Activated CD4-positive, CD25-positive, alpha-beta regulatory T cell treated with anti-CD3 and anti-CD28 coated beads, Interleukin-2, amount 50 U/mL, for 72 hours (primary cell): ENCODE data around the gene EEF2K.

Source experiments
- DNase-seq: peaks from one replicate; pipeline ENCODE4 v3.0.0; 2021

The EEF2K gene

DNA sequence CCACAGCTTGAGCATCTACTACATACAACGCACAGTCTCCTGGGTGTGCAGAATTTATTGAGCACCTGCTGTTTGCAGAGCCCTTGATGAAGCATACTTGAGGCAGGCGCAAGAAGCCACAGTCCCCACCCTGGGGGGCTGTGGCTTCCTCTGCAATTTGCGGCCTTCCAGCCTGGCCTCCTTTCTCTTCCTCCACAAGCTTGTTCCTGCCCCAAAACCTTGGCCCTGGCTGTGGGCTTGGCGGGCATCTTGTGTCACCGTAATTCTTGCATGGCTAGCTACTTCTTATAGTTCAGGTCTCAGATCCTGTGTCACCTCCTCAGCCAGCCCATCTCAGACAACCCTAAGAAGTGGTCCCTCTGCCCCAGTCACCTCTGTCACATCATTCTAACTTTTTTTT, 47.2 kb downstream of the EEF2K start:
- DNase-seq = no peak

DNA sequence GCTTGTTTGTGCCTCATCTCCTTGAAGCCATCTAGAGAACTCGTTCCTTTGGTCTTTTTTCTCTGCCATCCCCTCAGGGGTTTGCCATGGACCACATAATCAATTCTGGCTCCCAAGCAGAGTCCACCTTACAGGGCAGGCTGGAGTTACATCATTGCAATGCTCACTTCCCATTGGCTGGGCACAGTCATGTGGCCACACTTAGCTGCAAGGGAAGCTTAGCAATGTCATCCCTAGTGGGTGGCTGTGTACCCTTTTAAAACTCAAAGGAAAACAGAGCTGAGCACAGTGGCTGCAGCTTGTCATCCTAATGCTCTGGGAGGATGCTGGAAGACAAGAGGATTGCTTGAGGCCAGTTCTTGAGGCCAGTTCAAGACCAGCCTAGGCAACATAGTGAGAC, 49.3 kb downstream of the EEF2K start:
- DNase-seq = no peak

DNA sequence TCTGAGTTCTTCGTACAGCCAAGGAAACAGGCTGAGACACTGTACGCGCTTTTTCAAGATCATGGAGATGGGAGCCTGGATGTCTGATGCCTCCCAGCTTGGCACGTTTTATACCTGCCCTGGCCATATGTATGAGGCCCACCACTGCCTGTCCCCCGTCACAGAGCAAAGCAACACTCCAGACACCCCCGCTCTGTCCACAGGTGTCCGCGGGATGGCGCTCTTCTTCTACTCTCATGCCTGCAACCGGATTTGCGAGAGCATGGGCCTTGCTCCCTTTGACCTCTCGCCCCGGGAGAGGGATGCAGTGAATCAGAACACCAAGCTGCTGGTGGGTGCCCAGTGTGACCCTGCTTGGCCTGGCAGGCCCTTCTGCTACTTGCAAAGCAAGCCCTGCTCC, 51.4 kb downstream of the EEF2K start:
- DNase-seq = no peak

DNA sequence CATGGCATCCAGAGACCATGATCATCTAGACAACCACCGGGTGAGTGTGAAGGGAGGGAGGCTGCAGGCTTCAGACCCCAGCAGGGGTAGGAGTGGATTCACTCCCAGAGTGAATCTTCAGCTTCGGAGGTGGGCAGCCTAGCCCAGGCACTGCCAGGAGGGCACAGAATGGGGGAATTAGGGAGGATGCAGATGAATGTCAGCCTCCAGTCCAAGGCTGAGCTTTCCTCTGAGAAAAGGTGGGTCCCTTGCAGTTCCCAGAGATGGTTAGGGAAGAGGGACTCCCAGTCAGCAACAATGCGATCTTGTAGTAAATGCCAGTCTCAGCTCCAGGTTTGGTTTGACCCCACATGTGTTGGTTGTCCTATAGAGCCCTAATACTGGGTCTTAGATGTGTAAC, 54.4 kb downstream of the EEF2K start:
- no peak for DNase-seq

DNA sequence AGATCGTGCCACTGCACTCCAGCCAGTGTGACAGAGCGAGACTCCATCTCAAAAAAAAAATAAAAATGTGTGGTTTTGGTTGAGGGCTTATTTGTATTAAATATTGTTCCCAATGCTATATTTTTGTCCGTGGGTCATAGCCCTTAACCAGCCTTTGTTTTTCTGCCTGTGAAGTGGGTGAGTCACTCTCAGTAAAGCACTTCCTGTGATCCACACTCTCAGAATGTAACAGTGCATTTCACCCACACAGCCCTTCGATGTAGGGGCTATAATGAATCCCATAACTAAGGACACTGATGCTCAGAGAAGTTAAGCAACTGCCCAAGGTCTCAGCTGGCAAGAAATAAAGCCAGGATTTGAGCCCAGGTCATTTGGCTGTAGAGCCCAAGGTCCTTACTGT, 56.4 kb downstream of the EEF2K start:
- DNase-seq = no peak

DNA sequence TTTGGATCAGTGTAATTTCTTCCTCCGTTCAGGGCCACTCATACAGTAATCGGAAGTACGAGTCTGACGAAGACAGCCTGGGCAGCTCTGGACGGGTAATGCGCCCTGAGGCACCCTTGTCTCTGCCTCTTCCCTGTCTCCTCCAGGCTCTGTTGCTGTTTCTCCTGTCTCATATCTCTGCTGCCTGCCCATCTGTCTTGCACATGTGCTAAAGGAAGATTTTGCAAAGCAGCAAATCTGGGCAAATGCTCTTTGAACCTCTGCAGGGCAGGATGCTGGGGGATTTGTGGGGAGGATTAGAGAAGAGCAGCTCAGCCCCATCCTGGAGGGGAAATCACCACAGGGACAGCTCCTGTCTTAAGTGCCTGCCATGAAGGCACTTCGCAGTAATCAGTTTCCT, 58.7 kb downstream of the EEF2K start:
- DNase-seq = no peak

DNA sequence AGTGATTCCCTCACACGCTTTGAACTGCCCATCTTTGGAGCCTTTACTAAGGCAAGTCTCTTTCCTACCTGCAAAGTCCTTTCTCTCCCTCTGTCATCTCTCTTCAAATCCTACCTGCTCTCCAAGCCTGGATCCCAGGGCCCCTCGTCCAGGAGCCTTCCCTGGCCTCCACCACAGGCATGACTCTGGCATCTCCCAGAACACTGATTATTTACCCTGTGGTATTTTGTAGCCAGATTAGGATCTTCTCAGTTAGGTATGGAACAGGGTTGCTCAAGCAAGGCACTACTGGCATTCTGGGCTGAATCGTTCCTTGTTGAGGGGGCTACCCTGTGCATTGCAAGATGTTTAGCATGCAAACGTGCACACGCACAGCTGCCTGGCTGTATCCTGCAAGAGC, 59.3 kb downstream of the EEF2K start:
- no peak for DNase-seq

- no peak for DNase-seq
Measured at GRCh38 chr16:22266546-22266945, 60.5 kb downstream of the EEF2K start.

DNA sequence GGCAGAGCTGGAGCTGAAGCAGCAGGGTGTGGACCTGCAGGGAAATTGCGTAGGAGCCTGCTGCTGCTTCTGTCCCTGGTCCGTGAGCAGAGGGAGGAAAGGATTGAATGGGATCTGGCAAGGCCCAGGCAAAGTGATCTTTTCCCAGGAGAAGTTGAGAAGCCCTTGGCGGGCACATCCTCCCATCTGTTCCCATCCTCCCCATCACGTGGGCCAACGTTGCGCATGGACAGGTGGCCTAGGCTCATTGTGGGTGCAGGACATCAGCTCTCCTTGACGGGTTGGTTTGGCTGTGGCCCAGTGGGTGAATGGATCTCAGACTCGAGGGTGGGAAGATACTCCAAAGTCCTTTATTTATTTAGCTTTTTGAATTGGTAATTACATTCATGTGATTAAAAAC, 61.7 kb downstream of the EEF2K start:
- DNase-seq = no peak

DNA sequence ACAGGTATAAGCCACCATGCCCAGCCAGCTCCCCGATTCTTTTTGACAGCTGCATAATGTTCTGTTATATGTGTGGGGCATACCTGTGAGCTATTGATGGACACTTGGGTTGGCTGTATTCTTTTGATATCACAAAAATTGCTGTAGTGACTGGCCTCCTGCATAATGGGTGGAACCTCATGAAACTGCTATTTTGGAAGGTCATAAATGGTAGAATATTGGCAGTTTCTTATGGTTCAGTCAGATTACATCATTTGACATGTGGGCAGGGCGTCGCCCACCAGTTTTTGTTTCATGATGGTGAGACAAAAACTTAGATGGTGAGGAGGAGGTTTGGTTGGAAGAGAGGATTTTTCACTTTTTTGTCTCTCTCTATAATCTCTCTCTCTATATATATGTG, 64.4 kb downstream of the EEF2K start:
- no peak for DNase-seq

GRCh38 chr16:22272870-22273650, 67.0 kb downstream of the EEF2K start:
- no peak for DNase-seq

- DNase-seq = no peak
Measured at GRCh38 chr16:22274916-22275315, 68.8 kb downstream of the EEF2K start.

DNA sequence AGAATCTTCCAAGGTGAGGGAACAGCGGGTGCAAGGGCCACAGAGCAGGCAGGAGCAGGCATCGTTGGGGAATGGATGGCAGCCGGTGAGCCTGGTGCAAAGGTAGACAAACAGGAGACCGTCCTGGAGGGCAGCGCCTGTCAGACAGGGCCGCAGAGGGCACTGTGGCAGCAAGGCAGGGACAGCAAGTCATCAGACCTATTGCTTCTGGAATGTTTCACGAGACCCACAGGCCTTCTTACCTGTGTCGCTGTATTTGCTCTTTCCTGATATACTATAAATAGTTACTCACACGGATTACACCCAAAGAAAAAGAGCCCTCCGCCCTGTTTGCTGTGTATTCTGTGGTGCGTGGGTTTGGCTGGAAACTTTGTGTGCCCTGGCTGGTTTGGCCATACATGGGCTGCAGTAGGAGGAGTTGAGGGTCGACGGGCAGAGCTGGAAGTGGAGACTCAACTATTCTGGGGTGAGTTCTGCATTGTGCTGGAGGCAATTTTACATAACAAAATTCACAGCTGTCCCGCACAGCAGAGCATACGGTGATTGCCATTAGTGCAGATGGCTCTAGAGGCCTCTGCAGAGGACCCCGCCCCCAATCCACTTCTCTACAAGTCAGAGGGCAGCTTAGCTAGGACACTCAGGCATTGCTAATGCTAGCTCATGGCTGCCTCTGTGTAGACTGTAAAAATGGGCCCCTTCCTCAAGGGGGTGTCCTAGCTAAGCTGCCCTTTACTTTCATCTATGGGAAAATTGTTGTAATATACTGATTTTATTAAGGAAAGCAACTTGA, 72.6 kb downstream of the EEF2K start:
- no peak for DNase-seq

- no peak for DNase-seq
Measured at GRCh38 chr16:22282254-22282892, 76.3 kb downstream of the EEF2K start.

DNA sequence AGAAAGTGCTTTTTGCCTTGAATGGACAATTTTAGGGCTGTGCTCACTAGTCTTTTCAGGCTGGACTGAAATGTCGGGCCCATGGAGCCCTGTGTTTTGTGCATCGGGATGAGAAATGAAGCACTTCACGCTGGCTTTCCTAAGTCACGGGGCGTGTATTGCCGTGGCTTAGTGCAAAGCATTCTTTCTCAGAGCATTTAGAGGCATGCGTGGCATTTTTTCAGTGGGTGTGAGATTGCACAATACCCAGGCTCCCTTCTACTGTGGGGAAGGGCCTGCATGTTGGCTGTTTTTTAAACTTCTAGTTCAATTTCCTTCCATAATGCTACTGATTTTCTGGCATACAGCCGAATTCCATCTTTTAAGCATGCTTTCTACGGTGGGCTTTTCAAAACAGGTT, 78.6 kb downstream of the EEF2K start:
- no peak for DNase-seq

GRCh38 chr16:22285080-22285479, 79.0 kb downstream of the EEF2K start:
- DNase-seq = no peak

DNA sequence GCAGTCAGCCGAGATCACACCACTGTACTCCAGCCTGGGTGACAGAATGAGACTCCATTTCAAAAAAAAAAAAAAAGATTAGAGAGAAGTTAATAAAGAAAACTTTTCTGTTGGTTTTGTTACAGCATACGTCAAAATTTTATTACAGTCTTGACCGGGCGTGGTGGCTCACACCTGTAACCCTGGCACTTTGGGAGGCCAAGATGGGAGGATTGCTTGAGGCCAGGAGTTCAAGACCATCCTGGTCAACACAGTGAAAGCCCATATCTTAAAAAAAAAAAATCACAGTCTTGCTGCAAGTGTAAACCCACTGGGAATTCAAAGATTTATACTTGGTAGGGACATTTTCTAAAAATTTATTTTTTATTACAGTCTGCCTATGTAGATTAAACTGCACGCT, 84.9 kb downstream of the EEF2K start:
- no peak for DNase-seq

DNA sequence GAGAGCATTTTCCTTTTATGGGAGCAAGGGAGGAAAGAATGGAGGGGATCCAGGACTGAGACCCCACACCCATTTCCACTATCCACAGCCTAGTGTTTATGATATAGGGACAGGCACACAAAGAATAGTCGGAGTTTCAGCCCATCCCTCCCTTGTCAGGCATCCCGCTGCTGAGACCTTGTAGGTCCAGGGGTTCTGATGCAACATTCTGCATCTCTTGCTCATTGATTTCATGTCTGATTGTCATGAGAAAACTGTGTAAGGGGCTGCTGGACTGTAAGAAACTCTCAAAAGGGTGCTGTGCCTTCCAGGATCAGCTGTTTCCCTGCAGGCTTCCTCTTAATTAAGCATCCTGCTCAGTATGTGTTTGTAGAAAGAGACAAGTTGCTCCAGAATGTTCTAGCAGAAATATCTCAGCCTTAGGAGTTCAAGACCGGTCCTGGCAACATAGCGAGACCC, 85.8 kb downstream of the EEF2K start:
- DNase-seq = no peak

GRCh38 chr16:22292320-22292719, 86.2 kb downstream of the EEF2K start:
- no peak for DNase-seq

DNA sequence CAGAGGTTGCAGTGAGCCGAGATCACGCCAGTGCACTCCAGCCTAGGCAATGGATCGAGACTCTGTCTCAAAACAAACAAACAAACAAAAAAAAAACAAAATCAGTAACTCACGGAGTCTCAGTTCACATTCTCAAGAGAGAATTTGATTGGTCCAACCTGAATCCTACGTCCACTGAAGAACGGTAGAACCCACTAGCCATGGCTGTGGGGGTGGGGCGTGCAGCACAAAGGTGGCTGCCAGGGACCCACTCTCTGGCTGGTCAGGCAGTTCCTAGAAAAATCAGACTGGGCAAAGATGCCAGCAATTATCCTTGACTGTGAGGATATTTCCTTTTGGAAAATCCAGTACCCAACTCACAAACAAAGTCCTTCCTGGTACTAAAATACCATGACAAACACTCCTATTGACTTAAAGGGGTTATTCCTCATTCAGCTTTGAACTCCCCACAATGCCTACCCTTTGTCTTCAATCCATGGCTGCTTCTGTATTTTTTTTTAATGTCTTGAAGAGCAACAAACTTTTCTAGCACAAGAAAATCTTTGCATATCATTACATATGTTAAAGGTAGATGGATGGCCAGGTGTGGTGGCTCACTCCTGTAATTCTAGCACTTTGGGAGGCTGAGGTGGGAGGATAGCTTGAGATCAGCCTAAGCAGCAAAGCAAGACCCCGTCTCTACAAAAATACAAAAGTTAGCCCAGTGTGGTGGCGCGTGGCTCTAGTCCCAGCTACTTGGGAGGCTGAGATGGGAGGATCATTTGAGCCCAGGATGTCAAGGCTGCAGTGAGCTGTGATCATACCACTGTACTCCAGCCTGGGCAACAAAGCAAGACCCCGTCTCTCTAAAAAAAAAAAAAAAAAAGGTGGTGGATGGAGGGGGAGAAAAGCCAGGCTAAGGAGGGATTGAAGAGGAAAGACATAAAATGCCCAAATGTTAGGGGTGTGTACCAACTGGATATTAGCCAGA, 87.3 kb downstream of the EEF2K start:
- DNase-seq = no peak

DNA sequence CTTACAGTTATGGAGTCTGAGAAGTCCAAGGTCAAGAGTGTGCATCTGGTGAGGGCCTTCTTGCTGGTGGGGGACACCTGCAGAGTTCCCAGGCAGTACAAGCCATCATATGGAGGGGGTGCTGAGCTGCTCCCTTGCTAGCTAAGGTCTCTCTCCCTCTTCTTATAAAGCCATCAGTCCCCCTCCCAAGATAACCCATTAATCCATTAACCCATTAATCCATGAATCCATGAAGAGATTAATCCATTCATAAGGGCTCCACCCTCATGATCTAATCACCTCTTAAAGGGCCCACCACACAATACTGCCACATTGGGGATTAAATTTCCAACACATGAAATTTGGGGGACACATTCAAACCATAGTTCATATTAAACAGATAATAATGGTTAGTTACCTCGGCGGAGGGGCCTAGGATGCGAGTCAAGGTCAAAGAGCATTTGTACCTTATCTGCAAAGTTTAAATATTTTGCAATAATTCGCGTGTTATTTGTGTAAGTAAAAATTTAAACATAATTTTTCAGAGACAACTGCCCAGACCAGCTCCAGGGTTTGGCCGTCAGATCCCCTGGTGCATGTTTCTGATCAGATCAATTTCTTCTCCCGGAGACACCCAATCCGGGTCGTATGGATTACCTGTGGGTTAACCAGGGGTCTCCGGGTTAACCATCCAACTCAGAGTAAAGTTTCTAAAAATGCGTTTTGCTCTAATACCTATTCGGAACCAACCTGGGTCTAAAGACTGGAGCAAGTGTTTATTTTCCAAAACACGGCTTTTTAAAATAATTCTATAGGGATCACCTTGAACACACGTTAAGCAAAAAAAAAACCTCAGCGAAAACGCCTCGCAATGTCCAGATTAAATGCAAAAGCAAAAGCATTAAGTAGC, 90.4 kb downstream of the EEF2K start:
- no peak for DNase-seq
